Activated T-helper 2 cell treated with anti-CD3 and anti-CD28 coated beads, Interferon-gamma antibody, Interleukin-2, Interleukin-4, amounts not matched to agents 10 μg/mL and 5 μg/mL and 100 μg/mL, durations not matched to agents 14 hours and 24 hours and 36 hours (primary cell): Measurements from ENCODE around the gene INSRR. TPM values are rescaled to one million over a fixed set of nuclear protein-coding genes. Genes with fewer than 3 reads are reported as not detected.
A peak's percentile ranks its signal among the peaks of the same experiment; 100 is the strongest.

Experiments
- DNase-seq: peaks from one replicate; pipeline ENCODE4 v3.0.0; 2021; ENCODE audit warnings: low spot score
- H3K27ac Mint-ChIP-seq: one replicate; pipeline ENCODE4 v1.8.0; 2021; ENCODE audit warnings: mixed read lengths
- H3K27me3 Mint-ChIP-seq: one replicate; pipeline ENCODE4 v1.8.0; 2021; ENCODE audit warnings: low read depth, mixed read lengths
- H3K36me3 Mint-ChIP-seq: one replicate; pipeline ENCODE4 v1.8.0; 2021; ENCODE audit warnings: low read depth, mixed read lengths
- H3K4me1 Mint-ChIP-seq: one replicate; pipeline ENCODE4 v1.8.0; 2021; ENCODE audit warnings: low read depth, mixed read lengths
- H3K4me3 Mint-ChIP-seq: one replicate; pipeline ENCODE4 v1.8.0; 2021; ENCODE audit warnings: low read depth, mild to moderate bottlenecking, moderate library complexity, mixed read lengths
- H3K9me3 Mint-ChIP-seq: one replicate; pipeline ENCODE4 v1.8.0; 2021; ENCODE audit warnings: mixed read lengths
- intact Hi-C: fragments of 100-400 bp; cut with micrococcal nuclease; formaldehyde crosslinking; loops from one replicate; pipeline ENCODE4 v1.15.1; 2023
- total RNA-seq: library from RNA; stranded (reverse); gene quantifications from 2 replicates; pipeline ENCODE4 v1.2.3, GENCODE V29; 2022

INSRR gene
- total RNA-seq, 1 donor from 2014 or later: 1.4 TPM

GRCh38 chr1:156840186-156840897 lies 18.6 kb downstream of the INSRR start:
- Mint-ChIP-seq H3K9me3 (no peaks in the 10 kb centered on the region), H3K4me1 (peaks cover 36% of the 10 kb centered on the region), H3K27ac (no peak overlapping the region), H3K4me3 (no peak overlapping the region), H3K27me3 (peaks cover 34% of the 10 kb centered on the region), H3K36me3 (no peaks in the 10 kb centered on the region)
- no peak for DNase-seq
- intact Hi-C loops: no loop called here

- peaks cover 28% of the 10 kb centered on the region for H3K27me3 Mint-ChIP-seq
- DNase-seq: no peak
- H3K4me1 Mint-ChIP-seq: peaks cover 42% of the 10 kb centered on the region
- intact Hi-C loops: loop anchor here (2.0 to 5.0 kb wide), 3 partner anchors 21 to 51 kb away; partner anchors contain the start of gene NTRK1
- H3K36me3 Mint-ChIP-seq: no peaks in the 10 kb centered on the region
- no peaks in the 10 kb centered on the region for H3K9me3 Mint-ChIP-seq
- H3K4me3 Mint-ChIP-seq: no peak overlapping the region
- no peak overlapping the region for H3K27ac Mint-ChIP-seq
Observed at GRCh38 chr1:156839426-156840109, 19.3 kb downstream of the INSRR start.

- Mint-ChIP-seq H3K27ac (peak overlapping the region; percentile 69), H3K9me3 (no peaks in the 10 kb centered on the region)
Observed at GRCh38 chr1:156838972-156839371, 19.9 kb downstream of the INSRR start.

GRCh38 chr1:156836892-156837291 lies 22.0 kb downstream of the INSRR start:
- Mint-ChIP-seq H3K36me3 (no peaks in the 10 kb centered on the region), H3K27ac (peak overlapping the region; percentile 43), H3K4me1 (peaks cover 55% of the 10 kb centered on the region), H3K27me3 (peaks cover 5% of the 10 kb centered on the region), H3K4me3 (no peak overlapping the region), H3K9me3 (no peaks in the 10 kb centered on the region)
- no peak for DNase-seq
- intact Hi-C loops: loop anchor here (1.0 to 5.0 kb wide), 2 partner anchors 21 to 35 kb away; partner anchors contain the start of gene SH2D2A

More at GRCh38 chr1:156838972-156839371, 19.9 kb downstream of the INSRR start:
- intact Hi-C loops: loop anchor here (2.0 to 5.0 kb wide), 3 partner anchors 22 to 52 kb away; partner anchors contain the start of gene NTRK1
- Mint-ChIP-seq H3K4me3 (no peak overlapping the region), H3K4me1 (peaks cover 46% of the 10 kb centered on the region), H3K27me3 (peaks cover 23% of the 10 kb centered on the region), H3K36me3 (no peaks in the 10 kb centered on the region)
- peak; percentile 36 for DNase-seq

- Mint-ChIP-seq H3K4me1 (peaks cover 55% of the 10 kb centered on the region), H3K4me3 (peak overlapping the region; percentile 40), H3K27me3 (peaks cover 3% of the 10 kb centered on the region), H3K9me3 (no peaks in the 10 kb centered on the region), H3K27ac (peak overlapping the region; percentile 82), H3K36me3 (no peaks in the 10 kb centered on the region)
- no peak for DNase-seq
- intact Hi-C loops: loop anchor here (1.0 to 5.0 kb wide), 2 partner anchors 20 to 34 kb away; partner anchors contain the start of gene SH2D2A
Observed at GRCh38 chr1:156836041-156836654, 22.8 kb downstream of the INSRR start.

GRCh38 chr1:156834322-156834721 lies 24.6 kb downstream of the INSRR start:
- no peak for DNase-seq
- H3K27me3 Mint-ChIP-seq: no peaks in the 10 kb centered on the region
- intact Hi-C loops: loop anchor here (2.0 kb wide), 1 partner anchor 14 kb away; no protein-coding TSS in a partner anchor
- no peaks in the 10 kb centered on the region for H3K36me3 Mint-ChIP-seq
- H3K4me1 Mint-ChIP-seq: peaks cover 52% of the 10 kb centered on the region
- no peaks in the 10 kb centered on the region for H3K9me3 Mint-ChIP-seq
- peak overlapping the region; percentile 10 for H3K4me3 Mint-ChIP-seq
- H3K27ac Mint-ChIP-seq: peak overlapping the region; percentile 50

GRCh38 chr1:156833603-156834002 lies 25.3 kb downstream of the INSRR start:
- Mint-ChIP-seq H3K36me3 (no peaks in the 10 kb centered on the region), H3K27me3 (peaks cover 3% of the 10 kb centered on the region), H3K4me3 (no peak overlapping the region), H3K27ac (peak overlapping the region; percentile 50), H3K9me3 (no peaks in the 10 kb centered on the region), H3K4me1 (peaks cover 51% of the 10 kb centered on the region)
- intact Hi-C loops: loop anchor here (2.0 kb wide), 1 partner anchor 15 kb away; no protein-coding TSS in a partner anchor
- DNase-seq: no peak

GRCh38 chr1:156832434-156832833 lies 26.5 kb downstream of the INSRR start:
- DNase-seq: no peak
- no peaks in the 10 kb centered on the region for H3K36me3 Mint-ChIP-seq
- intact Hi-C loops: no loop called here
- H3K27me3 Mint-ChIP-seq: peaks cover 3% of the 10 kb centered on the region
- no peaks in the 10 kb centered on the region for H3K9me3 Mint-ChIP-seq
- peak overlapping the region; percentile 1 for H3K27ac Mint-ChIP-seq
- no peak overlapping the region for H3K4me3 Mint-ChIP-seq
- H3K4me1 Mint-ChIP-seq: peaks cover 49% of the 10 kb centered on the region

- DNase-seq: no peak
- no peaks in the 10 kb centered on the region for H3K9me3 Mint-ChIP-seq
- H3K4me1 Mint-ChIP-seq: peaks cover 15% of the 10 kb centered on the region
- H3K4me3 Mint-ChIP-seq: no peak overlapping the region
- H3K27me3 Mint-ChIP-seq: peaks cover 3% of the 10 kb centered on the region
- no peaks in the 10 kb centered on the region for H3K36me3 Mint-ChIP-seq
- no peak overlapping the region for H3K27ac Mint-ChIP-seq
- intact Hi-C loops: no loop called here
Observed at GRCh38 chr1:156828400-156829124, 30.4 kb downstream of the INSRR start.

GRCh38 chr1:156826630-156827029 lies 32.3 kb downstream of the INSRR start:
- Mint-ChIP-seq H3K4me1 (peaks cover 26% of the 10 kb centered on the region), H3K4me3 (no peak overlapping the region), H3K36me3 (no peaks in the 10 kb centered on the region), H3K27me3 (peaks cover 3% of the 10 kb centered on the region), H3K27ac (no peak overlapping the region), H3K9me3 (peaks cover 3% of the 10 kb centered on the region)
- intact Hi-C loops: no loop called here
- no peak for DNase-seq

- peaks cover 4% of the 10 kb centered on the region for H3K36me3 Mint-ChIP-seq
- no peak for DNase-seq
- H3K27ac Mint-ChIP-seq: peak overlapping the region; percentile 88
- no peak overlapping the region for H3K4me3 Mint-ChIP-seq
- no peaks in the 10 kb centered on the region for H3K27me3 Mint-ChIP-seq
- peaks cover 40% of the 10 kb centered on the region for H3K4me1 Mint-ChIP-seq
- H3K9me3 Mint-ChIP-seq: peaks cover 15% of the 10 kb centered on the region
- intact Hi-C loops: no loop called here
Observed at GRCh38 chr1:156823210-156823790, 35.6 kb downstream of the INSRR start.

- peaks cover 42% of the 10 kb centered on the region for H3K4me1 Mint-ChIP-seq
- H3K9me3 Mint-ChIP-seq: peaks cover 15% of the 10 kb centered on the region
- no peak overlapping the region for H3K4me3 Mint-ChIP-seq
- DNase-seq: no peak
- peaks cover 4% of the 10 kb centered on the region for H3K36me3 Mint-ChIP-seq
- peak overlapping the region; percentile 88 for H3K27ac Mint-ChIP-seq
- intact Hi-C loops: no loop called here
- no peaks in the 10 kb centered on the region for H3K27me3 Mint-ChIP-seq
Observed at GRCh38 chr1:156822680-156823079, 36.2 kb downstream of the INSRR start.
